AG09309 (cell line): ENCODE measurements around the gene ZSWIM8.
"Not testable (repeated sequence)": the region's sequence is repeated elsewhere in the genome, so short reads cannot be mapped to it uniquely, and the experiment has no call there.

ENCODE experiments used
- DNase-seq: peaks from one replicate; pipeline ENCODE4 v3.0.0-alpha.2; 2010; ENCODE audit warnings: low read depth
- H3K4me3 ChIP-seq: 2 replicates; pipeline ENCODE4 v1.5.1; 2011; ENCODE audit warnings: mild to moderate bottlenecking, low read depth, low read length, moderate library complexity; ENCODE audit not compliant: control insufficient read depth
- TF ChIP-seq, protein P1 (sequence below): IDR thresholded peaks from 2 replicates; pipeline ENCODE4 v1.5.1; 2011; ENCODE audit warnings: mild to moderate bottlenecking, low read depth, low read length, inconsistent platforms; ENCODE audit not compliant: insufficient read depth, control insufficient read depth; ENCODE audit errors: missing control alignments

The ZSWIM8 gene, protein sequence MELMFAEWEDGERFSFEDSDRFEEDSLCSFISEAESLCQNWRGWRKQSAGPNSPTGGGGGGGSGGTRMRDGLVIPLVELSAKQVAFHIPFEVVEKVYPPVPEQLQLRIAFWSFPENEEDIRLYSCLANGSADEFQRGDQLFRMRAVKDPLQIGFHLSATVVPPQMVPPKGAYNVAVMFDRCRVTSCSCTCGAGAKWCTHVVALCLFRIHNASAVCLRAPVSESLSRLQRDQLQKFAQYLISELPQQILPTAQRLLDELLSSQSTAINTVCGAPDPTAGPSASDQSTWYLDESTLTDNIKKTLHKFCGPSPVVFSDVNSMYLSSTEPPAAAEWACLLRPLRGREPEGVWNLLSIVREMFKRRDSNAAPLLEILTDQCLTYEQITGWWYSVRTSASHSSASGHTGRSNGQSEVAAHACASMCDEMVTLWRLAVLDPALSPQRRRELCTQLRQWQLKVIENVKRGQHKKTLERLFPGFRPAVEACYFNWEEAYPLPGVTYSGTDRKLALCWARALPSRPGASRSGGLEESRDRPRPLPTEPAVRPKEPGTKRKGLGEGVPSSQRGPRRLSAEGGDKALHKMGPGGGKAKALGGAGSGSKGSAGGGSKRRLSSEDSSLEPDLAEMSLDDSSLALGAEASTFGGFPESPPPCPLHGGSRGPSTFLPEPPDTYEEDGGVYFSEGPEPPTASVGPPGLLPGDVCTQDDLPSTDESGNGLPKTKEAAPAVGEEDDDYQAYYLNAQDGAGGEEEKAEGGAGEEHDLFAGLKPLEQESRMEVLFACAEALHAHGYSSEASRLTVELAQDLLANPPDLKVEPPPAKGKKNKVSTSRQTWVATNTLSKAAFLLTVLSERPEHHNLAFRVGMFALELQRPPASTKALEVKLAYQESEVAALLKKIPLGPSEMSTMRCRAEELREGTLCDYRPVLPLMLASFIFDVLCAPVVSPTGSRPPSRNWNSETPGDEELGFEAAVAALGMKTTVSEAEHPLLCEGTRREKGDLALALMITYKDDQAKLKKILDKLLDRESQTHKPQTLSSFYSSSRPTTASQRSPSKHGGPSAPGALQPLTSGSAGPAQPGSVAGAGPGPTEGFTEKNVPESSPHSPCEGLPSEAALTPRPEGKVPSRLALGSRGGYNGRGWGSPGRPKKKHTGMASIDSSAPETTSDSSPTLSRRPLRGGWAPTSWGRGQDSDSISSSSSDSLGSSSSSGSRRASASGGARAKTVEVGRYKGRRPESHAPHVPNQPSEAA (N-terminal part only)

DNA sequence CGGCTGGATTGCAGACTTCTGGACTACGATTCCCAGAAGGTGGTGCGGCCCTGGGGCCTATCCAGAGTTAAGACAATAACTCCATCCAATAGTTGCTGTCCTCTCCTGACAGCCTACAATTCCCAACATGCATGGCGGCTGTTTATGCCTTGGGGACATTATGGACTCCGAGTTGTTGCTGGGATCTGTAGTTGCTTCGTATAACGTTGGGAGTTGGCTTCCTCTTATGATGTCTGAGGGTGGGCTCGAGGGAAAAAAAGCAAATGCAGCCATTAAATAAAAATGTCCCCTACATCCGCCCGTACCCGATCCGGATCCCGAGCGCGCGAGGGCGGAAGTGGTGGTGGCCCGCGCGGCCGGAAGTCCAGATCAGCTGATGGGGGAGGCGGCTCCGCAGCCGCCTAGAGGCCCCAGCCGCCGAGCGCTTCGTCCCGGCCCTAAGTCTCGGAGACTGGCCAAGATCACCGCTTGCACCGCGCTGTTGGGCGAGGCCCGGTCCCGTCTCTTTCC is at the start of gene ZSWIM8:
Gene ZSWIM8, plus strand, starts transcription at position 396 of the 510 bp plus-strand sequence. CDS start 273 bp downstream, outside the sequence.
- H3K4me3 ChIP-seq = peak within 1 kb of the TSS; percentile 67
- TF ChIP-seq, protein P1, sequence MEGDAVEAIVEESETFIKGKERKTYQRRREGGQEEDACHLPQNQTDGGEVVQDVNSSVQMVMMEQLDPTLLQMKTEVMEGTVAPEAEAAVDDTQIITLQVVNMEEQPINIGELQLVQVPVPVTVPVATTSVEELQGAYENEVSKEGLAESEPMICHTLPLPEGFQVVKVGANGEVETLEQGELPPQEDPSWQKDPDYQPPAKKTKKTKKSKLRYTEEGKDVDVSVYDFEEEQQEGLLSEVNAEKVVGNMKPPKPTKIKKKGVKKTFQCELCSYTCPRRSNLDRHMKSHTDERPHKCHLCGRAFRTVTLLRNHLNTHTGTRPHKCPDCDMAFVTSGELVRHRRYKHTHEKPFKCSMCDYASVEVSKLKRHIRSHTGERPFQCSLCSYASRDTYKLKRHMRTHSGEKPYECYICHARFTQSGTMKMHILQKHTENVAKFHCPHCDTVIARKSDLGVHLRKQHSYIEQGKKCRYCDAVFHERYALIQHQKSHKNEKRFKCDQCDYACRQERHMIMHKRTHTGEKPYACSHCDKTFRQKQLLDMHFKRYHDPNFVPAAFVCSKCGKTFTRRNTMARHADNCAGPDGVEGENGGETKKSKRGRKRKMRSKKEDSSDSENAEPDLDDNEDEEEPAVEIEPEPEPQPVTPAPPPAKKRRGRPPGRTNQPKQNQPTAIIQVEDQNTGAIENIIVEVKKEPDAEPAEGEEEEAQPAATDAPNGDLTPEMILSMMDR = no peak
- peak; percentile 88 for DNase-seq

DNA sequence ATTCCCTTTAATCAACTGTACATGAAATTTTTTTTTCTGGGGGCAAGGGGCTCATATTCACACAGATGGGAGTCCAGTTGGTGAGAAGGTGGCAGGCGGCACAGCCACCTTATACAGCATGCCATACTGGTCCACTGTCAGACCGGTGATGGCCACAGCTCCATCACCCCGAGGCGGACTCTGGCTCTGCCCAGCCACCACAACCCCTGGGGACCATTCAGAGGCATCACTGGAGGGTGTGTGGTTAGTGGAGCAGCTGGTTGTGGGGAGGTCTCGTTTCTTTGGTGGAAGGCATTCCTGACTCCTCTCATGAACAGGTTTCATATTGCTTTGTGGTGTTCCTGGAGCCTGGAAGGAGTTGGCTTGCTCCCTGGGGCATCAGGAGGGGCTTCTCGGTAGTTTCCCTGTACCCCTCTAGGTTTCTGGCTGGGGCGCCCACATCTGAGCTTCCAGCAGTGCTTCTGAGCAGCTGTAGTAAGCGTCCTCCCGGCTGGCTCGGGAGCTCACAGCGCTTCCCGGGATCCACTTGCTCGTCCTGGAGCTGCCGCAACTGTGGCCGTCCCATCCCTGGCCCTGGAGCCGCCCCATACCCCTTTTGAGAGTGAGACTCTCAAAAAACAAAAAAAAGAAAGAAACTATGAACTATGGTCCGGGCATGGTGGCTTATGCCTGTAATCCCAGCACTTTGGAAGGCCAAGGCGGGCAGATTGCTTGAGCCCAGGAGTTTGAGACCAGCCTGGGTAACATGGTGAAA is 44.7 kb upstream of the ZSWIM8 start:
- not testable (repeated sequence) for H3K4me3 ChIP-seq, DNase-seq

DNA sequence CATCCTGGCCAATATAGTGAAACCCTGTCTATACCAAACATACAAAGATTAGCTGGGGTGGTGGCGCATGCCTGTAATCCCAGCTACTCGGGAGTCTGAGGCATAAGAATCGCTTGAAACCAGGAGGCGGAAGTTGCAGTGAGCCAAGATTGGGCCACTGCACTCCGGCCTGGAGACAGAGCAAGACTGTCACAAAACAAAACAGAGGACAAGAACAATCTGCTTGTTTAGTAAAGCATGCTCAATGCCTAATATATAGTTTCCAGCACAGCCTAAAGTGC is 43.0 kb upstream of the ZSWIM8 start:
- H3K4me3 ChIP-seq = no peak overlapping the region
- no peak for DNase-seq
- TF ChIP-seq, protein P1 = no peak

DNA sequence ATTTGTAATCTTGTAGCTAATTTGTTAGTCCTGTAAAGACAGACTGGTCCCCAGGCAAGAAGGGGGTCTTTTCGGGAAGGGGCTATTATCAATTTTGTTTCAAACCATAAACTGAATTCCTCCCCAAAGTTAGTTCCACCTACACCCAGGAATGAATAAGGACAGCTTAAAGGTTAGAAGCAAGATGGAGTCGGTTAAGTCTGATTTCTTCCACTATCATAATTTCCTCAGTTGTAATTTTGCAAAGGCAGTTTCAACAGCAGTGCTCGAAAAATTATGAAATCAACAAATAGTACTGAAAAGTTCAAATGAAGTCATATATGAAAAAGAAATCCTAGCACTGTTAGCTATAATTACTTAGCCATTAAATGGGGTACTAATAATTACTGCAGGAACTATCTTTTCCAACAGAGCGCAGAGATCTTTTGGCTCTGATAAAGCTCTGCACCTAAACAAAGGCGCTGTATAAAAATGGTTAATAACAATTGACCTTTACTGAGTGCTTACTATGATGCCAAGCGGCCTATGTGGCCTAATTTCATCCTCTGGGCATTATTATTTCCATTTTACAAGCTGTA is 42.0 kb upstream of the ZSWIM8 start:
- H3K4me3 ChIP-seq = peak overlapping the region; percentile 88
- DNase-seq = no peak

DNA sequence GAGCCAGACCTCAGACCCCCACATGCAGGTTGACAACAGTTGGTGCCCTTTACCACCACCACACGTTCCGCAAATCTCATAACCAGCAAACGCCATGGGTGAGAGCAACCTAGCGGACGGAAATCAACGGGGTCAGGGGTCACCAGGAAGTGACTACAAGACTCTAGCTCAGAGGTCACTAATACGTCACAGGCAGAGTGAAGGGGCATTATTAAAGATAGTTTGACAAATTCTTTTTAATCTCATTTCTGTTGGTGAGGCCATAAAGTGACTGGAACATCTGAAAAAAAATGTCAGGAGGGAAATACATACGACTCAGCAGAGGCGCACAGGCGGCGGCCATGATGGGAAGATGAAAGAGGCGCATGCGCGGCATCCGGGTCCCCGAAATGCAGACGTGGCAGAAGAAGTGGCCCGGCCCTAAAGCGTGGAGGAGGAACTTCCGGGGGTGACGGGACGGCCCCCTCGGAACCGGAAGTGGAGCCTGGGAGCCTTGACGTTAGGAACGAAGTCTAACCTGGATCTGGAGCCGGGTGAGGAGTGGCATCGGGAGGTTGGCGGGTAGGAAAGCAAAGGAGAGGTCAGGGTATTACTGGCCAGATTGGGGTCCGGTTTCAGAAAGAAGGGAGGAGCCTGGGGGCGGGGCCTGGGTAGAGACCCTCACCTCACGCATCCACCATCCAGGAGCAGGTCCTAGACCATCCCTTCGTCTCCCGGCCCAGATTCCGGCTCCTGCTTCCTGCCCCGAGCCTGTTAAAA is 41.3 kb upstream of the ZSWIM8 start, which contains the start of gene SEC24C:
Gene SEC24C, plus strand, starts transcription at position 468 of the 759 bp plus-strand sequence. CDS start 2,461 bp downstream, outside the sequence.
- TF ChIP-seq, protein P1 = no peak
- peak within 1 kb of the TSS; percentile 88 for H3K4me3 ChIP-seq
- peak; percentile 84 for DNase-seq

More for the DNA sequence above, 42.0 kb upstream of the ZSWIM8 start:
- TF ChIP-seq, protein P1 = no peak

DNA sequence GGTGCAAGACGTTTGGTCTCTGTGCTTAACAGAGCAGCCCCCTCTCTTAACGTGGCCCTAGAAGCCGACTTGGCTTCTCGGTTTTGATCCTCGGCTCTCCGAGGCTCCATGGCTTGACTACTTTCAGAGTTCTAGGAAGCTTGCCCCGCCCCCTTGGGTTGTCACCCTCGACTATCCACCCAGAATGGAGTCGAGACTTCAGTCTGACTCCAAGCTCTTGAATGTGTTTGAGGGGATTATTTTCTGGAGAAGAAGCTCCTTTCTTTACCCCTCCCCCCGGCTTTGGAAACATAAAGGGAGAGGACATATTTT is 40.8 kb upstream of the ZSWIM8 start:
- TF ChIP-seq, protein P1 = no peak
- DNase-seq = no peak
- H3K4me3 ChIP-seq = peak overlapping the region; percentile 88
